Body of pancreas (tissue), 4 donors: Measurements from ENCODE around the gene TNP2. TPM values are rescaled to one million over a fixed set of nuclear protein-coding genes. Genes with fewer than 3 reads are reported as not detected.
"Not testable (repeated sequence)": the region's sequence is repeated elsewhere in the genome, so short reads cannot be mapped to it uniquely, and the experiment has no call there.

Experiments
- ATAC-seq: fragments of 150-250 bp; one replicate; pipeline ENCODE4 v1.9.1; 2016
- DNase-seq, 4 donors: peaks; one replicate each; pipeline ENCODE4 v3.0.0-alpha.2; 2019
- H3K27ac ChIP-seq, 4 donors: fragments of 200-600 bp; sonication (generic); 1 replicate in 3 of 4; 2 replicates in 1 of 4; pipeline versions ENCODE4 v1.5.1 to v1.6.1; 2016 to 2019; ENCODE audit warnings: mild to moderate bottlenecking in 1 of 4, mixed read lengths in 1 of 4, moderate library complexity in 1 of 4
- H3K27me3 ChIP-seq, 2 donors: fragments of 200-600 bp; sonication (generic); one replicate each; pipeline ENCODE4 v1.6.0; 2016; ENCODE audit warnings: mild to moderate bottlenecking in 1 of 2
- H3K36me3 ChIP-seq, 2 donors: fragments of 200-600 bp; sonication (generic); replicated peaks in 1 of 2; 2 replicates each; pipeline ENCODE4 v1.5.1; 2016; ENCODE audit warnings: low read depth in 2 of 2; ENCODE audit not compliant: insufficient read depth in 1 of 2
- H3K4me1 ChIP-seq: fragments of 200-600 bp; sonication (generic); one replicate; pipeline ENCODE4 v1.6.0; 2016
- H3K4me3 ChIP-seq, 2 donors: fragments of 200-600 bp; sonication (generic); 1 replicate in 1 of 2; 2 replicates in 1 of 2; pipeline ENCODE4 v1.5.1; 2016 to 2019
- H3K9me3 ChIP-seq, 3 donors: fragments of 200-600 bp; sonication (generic); 1 replicate in 2 of 3; 2 replicates in 1 of 3; pipeline ENCODE4 v1.5.1; 2016
- CTCF ChIP-seq, 7 experiments: fragments of 450-650 bp in 4 of 7; fragments of 200-600 bp in 3 of 7; sonication (generic) in 3 of 7; IDR thresholded peaks; one replicate each; pipeline ENCODE4 v1.5.1; 2016 to 2019; ENCODE audit warnings: antibody characterized with exemption in 7 of 7
- POLR2A ChIP-seq, 3 donors: fragments of 450-650 bp; IDR thresholded peaks; one replicate each; pipeline ENCODE4 v1.6.1; 2016; ENCODE audit warnings: antibody characterized with exemption in 3 of 3, mild to moderate bottlenecking in 2 of 3
- WGBS, 2 donors: methylation state at CpG; one replicate each; pipeline ENCODE4 v1.1.5; 2017; 5-methylcytosine and 5-hydroxymethylcytosine counted together
- intact Hi-C: fragments of 100-400 bp; cut with DNase I; formaldehyde crosslinking; loops from one replicate; pipeline ENCODE4 v1.15.1; 2023
- total RNA-seq, 2 donors: library from RNA; depleted of rRNA; stranded (reverse); fragments of >200 nt; gene quantifications; one replicate each; pipeline ENCODE4 v1.1.0, GENCODE V29; 2016

TNP2 gene
- total RNA-seq, 2 donors from 2014 or later: not detected

DNA sequence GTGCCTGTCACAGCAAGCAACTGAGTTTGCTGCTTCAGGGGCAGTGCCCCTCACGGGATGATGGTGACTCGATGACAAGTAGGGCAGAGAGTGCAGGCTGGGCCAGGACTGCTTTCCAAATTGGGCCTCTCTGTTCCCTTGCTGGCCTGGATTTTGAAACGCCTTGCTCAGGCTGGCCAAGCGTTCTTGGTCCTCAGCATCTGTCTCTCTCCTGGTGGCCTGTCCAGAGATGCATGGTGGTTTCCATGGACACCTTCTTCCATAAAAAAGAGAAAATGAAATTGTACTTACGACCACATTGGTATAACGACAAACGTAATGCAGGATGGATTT lies 31.4 kb upstream of the TNP2 start:
- WGBS, 2 donors: 91 to 93% methylated on average over 7 of the region's 7 CpGs
- H3K27ac ChIP-seq: no peak overlapping the region
- intact Hi-C loops: no loop called here
- TF ChIP-seq CTCF (IDR thresholded peaks at IDR 0.05) (no peak), POLR2A (IDR thresholded peaks at IDR 0.05) (no peak)
- H3K9me3 ChIP-seq: no peaks in the 10 kb centered on the region
- no peaks in the 10 kb centered on the region for H3K27me3 ChIP-seq
- no peak overlapping the region for H3K4me3 ChIP-seq
- H3K4me1 ChIP-seq: peaks cover 22% of the 10 kb centered on the region
- DNase-seq (no peak), ATAC-seq (no peak)
- no peaks in the 10 kb centered on the region for H3K36me3 ChIP-seq

GRCh38 chr16:11299865-11300559 lies 30.9 kb upstream of the TNP2 start:
- Histone ChIP-seq H3K9me3 (no peaks in the 10 kb centered on the region), H3K36me3 (no peaks in the 10 kb centered on the region), H3K27ac (no peak overlapping the region), H3K27me3 (no peaks in the 10 kb centered on the region), H3K4me1 (peaks cover 22% of the 10 kb centered on the region), H3K4me3 (no peak overlapping the region)
- 81 to 89% methylated on average over 6 of the region's 6 CpGs for WGBS, 2 donors
- no peak for ATAC-seq
- TF ChIP-seq CTCF (IDR thresholded peaks at IDR 0.05): no peak
- no peak for TF ChIP-seq POLR2A (IDR thresholded peaks at IDR 0.05)
- DNase-seq: no peak
- intact Hi-C loops: no loop called here

- peaks cover 22% of the 10 kb centered on the region for H3K4me1 ChIP-seq
- intact Hi-C loops, H3K9me3 ChIP-seq, H3K36me3 ChIP-seq, H3K27ac ChIP-seq, DNase-seq, H3K4me3 ChIP-seq, ATAC-seq, H3K27me3 ChIP-seq: not testable (repeated sequence)
- 85 to 91% methylated on average over 13 of the region's 13 CpGs for WGBS, 2 donors
Observed at GRCh38 chr16:11298950-11299547, 29.9 kb upstream of the TNP2 start.

- whole genome bisulfite sequencing, 2 donors: 84 to 91% methylated on average over 5 of the region's 5 CpGs
- intact Hi-C loops: no loop called here
- ATAC-seq: no peak
Observed at GRCh38 chr16:11298143-11298900, 29.2 kb upstream of the TNP2 start.

More at GRCh38 chr16:11298143-11298900, 29.2 kb upstream of the TNP2 start:
- Histone ChIP-seq H3K4me1 (peaks cover 22% of the 10 kb centered on the region), H3K27ac (peak overlapping the region; percentile 45 to 78 (median 68)), H3K27me3 (no peaks in the 10 kb centered on the region), H3K36me3 (no peaks in the 10 kb centered on the region), H3K9me3 (no peaks in the 10 kb centered on the region), H3K4me3 (no peak overlapping the region)
- TF ChIP-seq CTCF (IDR thresholded peaks at IDR 0.05) (no peak), POLR2A (IDR thresholded peaks at IDR 0.05) (no peak)
- no peak for DNase-seq
